OCI-LY3 (cell line): Measurements from ENCODE around the gene GALNT2.

Experiments used
- H2AFZ ChIP-seq: fragments of 200-600, 300-600 bp; shearing (Covaris generic); 2 replicates; pipeline ENCODE4 v1.6.0; 2014; ENCODE audit warnings: antibody characterized with exemption, low read depth, low read length
- H3K27ac ChIP-seq: fragments of 200-600, 300-600 bp; sonication (generic); 2 replicates; pipeline ENCODE4 v1.5.1; 2014; ENCODE audit warnings: mild to moderate bottlenecking, low read length, moderate library complexity, mixed read lengths
- H3K27me3 ChIP-seq: fragments of 200-600, 300-600 bp; sonication (generic); 2 replicates; pipeline ENCODE4 v1.6.1; 2014; ENCODE audit warnings: low read depth, low read length, mixed read lengths
- H3K36me3 ChIP-seq: fragments of 200-600, 300-600 bp; sonication (generic); replicated peaks from 2 replicates; pipeline ENCODE3; 2014; ENCODE audit warnings: low read depth, low read length, mixed read lengths
- H3K4me1 ChIP-seq: fragments of 300-600, 200-600 bp; sonication (generic); 2 replicates; pipeline ENCODE4 v1.6.1; 2014; ENCODE audit warnings: low read length, mixed read lengths
- H3K4me2 ChIP-seq: fragments of 200-600, 300-600 bp; sonication (generic); 2 replicates; pipeline ENCODE4 v1.6.1; 2014; ENCODE audit warnings: low read length, mixed read lengths
- H3K4me3 ChIP-seq: fragments of 300-600, 200-600 bp; sonication (generic); 2 replicates; pipeline ENCODE4 v1.5.1; 2014; ENCODE audit warnings: antibody characterized with exemption, mild to moderate bottlenecking, low read length, moderate library complexity
- H3K79me2 ChIP-seq: fragments of 300-600, 200-600 bp; shearing (Covaris generic); 2 replicates; pipeline ENCODE4 v1.6.1; 2014; ENCODE audit warnings: mild to moderate bottlenecking, low read length, mixed read lengths
- H3K9ac ChIP-seq: fragments of 300-600, 200-600 bp; shearing (Covaris generic); 2 replicates; pipeline ENCODE4 v1.6.0; 2014; ENCODE audit warnings: mild to moderate bottlenecking, low read length, moderate library complexity
- H3K9me3 ChIP-seq: fragments of 200-600, 300-600 bp; shearing (Covaris generic); 2 replicates; pipeline ENCODE4 v1.6.1; 2014; ENCODE audit warnings: low read length, mixed read lengths; ENCODE audit not compliant: insufficient read depth
- H4K20me1 ChIP-seq: fragments of 200-600, 300-600 bp; sonication (generic); 2 replicates; pipeline ENCODE4 v1.6.1; 2016; ENCODE audit warnings: low read length, mixed read lengths; ENCODE audit not compliant: insufficient read depth
- CTCF ChIP-seq: fragments of 200-600, 300-600 bp; sonication (generic); IDR thresholded peaks from 2 replicates; pipeline ENCODE4 v1.5.1; 2014; ENCODE audit warnings: antibody characterized with exemption, low read length, low read depth
- EZH2phosphoT487 ChIP-seq: fragments of 200-600 bp; shearing (Covaris generic); IDR thresholded peaks from 2 replicates; pipeline ENCODE4 v1.6.1; 2018; ENCODE audit warnings: antibody characterized with exemption, mixed run types, low read depth

GALNT2 gene

GRCh38 chr1:230138561-230139239 lies 71.7 kb downstream of the GALNT2 start:
- Histone ChIP-seq H3K27me3 (no peaks in the 10 kb centered on the region), H3K9me3 (no peaks in the 10 kb centered on the region), H3K4me2 (no peak overlapping the region), H2AFZ (no peak overlapping the region), H3K4me1 (peaks cover 11% of the 10 kb centered on the region), H3K36me3 (no peaks in the 10 kb centered on the region), H3K9ac (no peak overlapping the region), H3K79me2 (peaks cover 18% of the 10 kb centered on the region), H4K20me1 (peaks cover 21% of the 10 kb centered on the region), H3K4me3 (no peak overlapping the region), H3K27ac (no peak overlapping the region)
- no peak for TF ChIP-seq CTCF
- TF ChIP-seq EZH2phosphoT487: no peak

DNA sequence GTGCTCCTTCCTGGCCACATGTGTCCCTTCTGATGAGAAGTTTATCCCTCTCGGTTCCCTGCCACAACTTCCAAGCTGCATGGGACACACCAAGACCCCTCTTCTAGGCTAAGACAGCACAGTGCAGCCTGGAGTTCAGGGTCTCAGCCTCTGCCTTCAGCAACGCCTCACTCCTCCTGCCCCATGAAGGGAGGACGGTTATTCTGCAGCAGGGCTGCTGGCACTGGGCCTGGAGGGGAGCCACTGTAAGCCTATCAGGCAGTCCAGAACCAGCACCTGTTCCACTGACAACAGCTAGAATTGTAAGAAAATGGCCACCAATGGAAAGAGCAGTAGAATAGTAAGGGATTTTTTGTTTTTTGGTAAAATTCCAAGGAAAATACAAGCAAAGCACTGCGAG lies 72.3 kb downstream of the GALNT2 start:
- Histone ChIP-seq H3K4me1 (peaks cover 17% of the 10 kb centered on the region), H3K27me3 (no peaks in the 10 kb centered on the region), H3K4me2 (no peak overlapping the region), H3K9ac (no peak overlapping the region), H3K27ac (no peak overlapping the region), H4K20me1 (peaks cover 25% of the 10 kb centered on the region), H3K36me3 (no peaks in the 10 kb centered on the region), H2AFZ (no peak overlapping the region), H3K9me3 (no peaks in the 10 kb centered on the region), H3K4me3 (no peak overlapping the region), H3K79me2 (peaks cover 21% of the 10 kb centered on the region)
- TF ChIP-seq EZH2phosphoT487 (no peak), CTCF (no peak)

DNA sequence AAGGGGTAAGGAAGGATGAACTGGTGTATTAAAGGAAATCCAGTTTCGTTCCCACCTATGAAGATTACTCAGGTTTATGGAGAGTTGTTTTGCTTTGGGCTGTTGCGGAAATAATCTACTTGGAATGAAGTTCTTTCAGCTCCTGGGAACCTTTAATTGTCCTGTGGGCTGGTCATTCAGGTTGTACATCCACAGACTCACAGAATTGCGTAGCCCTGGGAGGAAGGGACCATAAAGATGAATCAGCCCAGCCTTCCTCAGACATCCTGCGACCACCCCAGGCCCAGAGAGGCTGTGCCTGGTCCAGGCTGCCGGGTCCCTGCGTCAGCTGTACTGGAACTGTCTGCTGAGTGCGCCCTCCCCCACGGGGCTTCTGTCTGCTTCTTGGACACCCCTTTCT lies 72.7 kb downstream of the GALNT2 start:
- Histone ChIP-seq H3K9ac (no peak overlapping the region), H4K20me1 (peaks cover 29% of the 10 kb centered on the region), H3K27me3 (no peaks in the 10 kb centered on the region), H3K79me2 (peaks cover 25% of the 10 kb centered on the region), H3K4me1 (peaks cover 21% of the 10 kb centered on the region), H2AFZ (no peak overlapping the region), H3K4me2 (no peak overlapping the region), H3K36me3 (no peaks in the 10 kb centered on the region), H3K4me3 (no peak overlapping the region), H3K27ac (no peak overlapping the region), H3K9me3 (no peaks in the 10 kb centered on the region)
- no peak for TF ChIP-seq EZH2phosphoT487
- TF ChIP-seq CTCF: no peak

- Histone ChIP-seq H3K27ac (no peak overlapping the region), H3K4me1 (peaks cover 28% of the 10 kb centered on the region), H3K27me3 (no peaks in the 10 kb centered on the region), H4K20me1 (peaks cover 36% of the 10 kb centered on the region), H3K4me3 (no peak overlapping the region), H3K4me2 (no peak overlapping the region), H3K36me3 (no peaks in the 10 kb centered on the region), H3K79me2 (peaks cover 32% of the 10 kb centered on the region), H2AFZ (no peak overlapping the region), H3K9me3 (no peaks in the 10 kb centered on the region), H3K9ac (no peak overlapping the region)
- TF ChIP-seq EZH2phosphoT487 (no peak), CTCF (no peak)
These were observed 73.4 kb downstream of the GALNT2 start for GRCh38 chr1:230140221-230141020.
